ENCODE results near the gene FADS2. TPM values are rescaled to one million over a fixed set of nuclear protein-coding genes. Genes with fewer than 3 reads are reported as not detected.

Gene FADS2
- total RNA-seq, 2 experiments from 2014 or later = 0.95 to 2.8 TPM

DNA sequence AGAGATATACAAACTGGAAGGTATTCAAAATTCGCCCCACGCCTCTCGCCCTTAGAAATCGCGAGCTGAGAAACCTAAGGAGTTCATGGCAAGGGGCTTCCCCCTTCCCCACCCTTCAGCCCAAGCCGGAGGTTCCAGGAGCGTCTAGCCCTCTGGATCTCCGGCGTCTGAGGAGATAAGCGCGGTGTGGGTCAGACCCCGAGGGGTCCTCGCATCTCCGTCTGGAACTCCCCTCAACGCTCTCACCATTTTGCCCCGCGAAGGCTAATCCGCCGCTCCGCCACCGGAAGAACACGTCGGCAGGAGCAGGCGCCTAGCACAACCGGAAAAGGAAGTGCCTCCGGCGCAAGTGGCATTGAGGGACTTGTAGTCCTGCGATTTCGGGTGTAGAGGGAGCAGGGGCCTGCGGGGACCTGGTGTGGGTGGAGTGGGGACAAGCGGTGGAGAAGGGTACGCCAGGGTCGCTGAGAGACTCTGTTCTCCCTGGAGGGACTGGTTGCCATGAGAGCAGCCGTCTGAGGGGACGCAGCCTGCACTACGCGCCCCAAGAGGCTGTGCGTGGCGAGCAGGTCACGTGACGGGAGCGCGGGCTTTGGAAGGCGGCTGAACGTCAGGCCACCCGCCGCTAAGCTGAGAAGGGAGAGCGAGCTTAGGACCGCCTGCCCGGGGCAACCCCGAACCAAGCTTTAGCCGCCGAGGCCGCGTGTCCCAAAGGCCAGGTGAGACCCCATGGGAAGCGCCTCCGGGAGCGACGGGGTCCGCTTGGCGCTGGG, 35.6 kb upstream of the FADS2 start, which contains the start of the genes FEN1 and TMEM258:
Gene FEN1, plus strand, starts transcription at position 602 of the 773 bp plus-strand sequence. CDS start 2,451 bp downstream, outside the sequence.
Gene TMEM258, minus strand, starts transcription at position 290 of the 773 bp plus-strand sequence. Its CDS starts 41 bp downstream, at position 249.
- DNase-seq (ENCODE audit: low spot score) = peak; percentile 92
- H4K20me1 ChIP-seq (ENCODE audit: insufficient read depth, low read length) = peaks cover 12% of the 10 kb centered on the region; the same call in 1 of the 2 replicates
- CTCF ChIA-PET (ENCODE audit: unreplicated experiment) = interaction anchor here (0.6 to 1.5 kb wide), 4 partner anchors 8 to 289 kb away, joined by 3 to 5 read pairs (median 4); no protein-coding TSS in a partner anchor
- intact Hi-C loops (cut with micrococcal nuclease; ENCODE audit: unreplicated experiment) = no loop called here
- peak within 1 kb of the TSS; percentile 97 for H3K4me3 ChIP-seq (ENCODE audit: low read depth, low read length, poor library complexity, severe bottlenecking)
- peaks cover 70% of the 10 kb centered on the region for H3K36me3 ChIP-seq (ENCODE audit: insufficient read depth, low read length)
- no peaks in the 10 kb centered on the region for H3K9me3 ChIP-seq (ENCODE audit: low read length)
- peaks cover 25% of the 10 kb centered on the region for H3K4me1 ChIP-seq (ENCODE audit: insufficient read depth, low read length, poor library complexity, severe bottlenecking)
- no peaks in the 10 kb centered on the region for H3K9me2 ChIP-seq (ENCODE audit: insufficient read depth, low read length)
- no peak for TF ChIP-seq CTCF (conservative IDR thresholded peaks at IDR 0.05; ENCODE audit: low read length)
- no peak for TF ChIP-seq EZH2phosphoT487 (IDR thresholded peaks at IDR 0.05; ENCODE audit: borderline replicate concordance, low read depth, low read length)
- peak within 1 kb of the TSS; percentile 70 for H3K27ac ChIP-seq (ENCODE audit: low read depth, low read length, poor library complexity, severe bottlenecking)
- peaks cover 62% of the 10 kb centered on the region for H3K79me2 ChIP-seq (ENCODE audit: insufficient read depth, low read depth, low read length)
- POLR2A ChIA-PET = interaction anchor here (0.5 to 1.6 kb wide), 5 partner anchors 9 to 158 kb away, joined by 3 to 7 read pairs (median 4); no protein-coding TSS in a partner anchor
- BruUV-seq (replicated peaks) = no TSS peak
- H2AFZ ChIP-seq (ENCODE audit: low read length) = peak within 1 kb of the TSS; percentile 58
- peak within 1 kb of the TSS; percentile 84 for H3K4me2 ChIP-seq (ENCODE audit: low read length)

DNA sequence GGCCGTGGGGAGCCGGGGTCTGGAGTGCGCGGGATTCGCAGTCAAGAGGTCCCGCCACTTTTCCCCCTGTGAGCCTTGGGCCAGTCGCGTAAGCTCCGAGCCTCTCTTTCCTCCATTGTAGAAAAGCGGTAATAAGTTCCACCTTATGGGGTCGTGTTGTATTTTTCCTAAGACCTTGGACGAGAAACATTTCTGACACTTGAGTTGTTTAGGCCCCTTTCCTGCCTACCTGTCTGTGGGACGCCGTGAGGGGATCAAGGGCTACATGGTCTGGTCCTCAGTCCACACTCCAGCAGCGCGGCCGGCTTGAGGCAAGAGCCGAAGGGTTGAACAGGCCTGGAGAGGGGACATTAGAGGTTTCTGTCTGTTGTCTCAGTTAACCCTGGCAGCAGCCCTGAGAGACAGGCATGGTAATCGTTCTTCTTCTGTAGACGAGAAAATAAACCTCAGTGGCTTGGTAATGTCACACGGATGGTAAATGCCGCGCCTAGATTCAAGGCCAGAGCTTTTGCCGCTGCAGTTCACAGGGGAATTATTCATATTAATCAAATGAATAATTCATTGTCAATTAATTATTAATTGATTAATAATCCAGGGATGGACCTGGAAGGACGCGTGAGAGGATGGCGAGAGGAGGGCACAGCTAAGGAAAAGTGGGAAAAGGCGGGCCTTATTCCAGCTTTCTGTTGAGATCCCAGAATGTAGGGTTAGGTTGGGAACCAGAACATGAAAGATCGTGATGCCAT, 34.8 kb upstream of the FADS2 start:
- Histone ChIP-seq H3K36me3 (ENCODE audit: insufficient read depth, low read length) (peaks cover 70% of the 10 kb centered on the region), H3K79me2 (ENCODE audit: insufficient read depth, low read depth, low read length) (peaks cover 70% of the 10 kb centered on the region), H3K27ac (ENCODE audit: low read depth, low read length, poor library complexity, severe bottlenecking) (peak overlapping the region; percentile 70), H3K9me2 (ENCODE audit: insufficient read depth, low read length) (no peaks in the 10 kb centered on the region), H3K4me2 (ENCODE audit: low read length) (peak overlapping the region; percentile 84), H4K20me1 (ENCODE audit: insufficient read depth, low read length) (peaks cover 15% of the 10 kb centered on the region; the same call in 1 of the 2 replicates), H3K4me1 (ENCODE audit: insufficient read depth, low read length, poor library complexity, severe bottlenecking) (peaks cover 27% of the 10 kb centered on the region), H3K4me3 (ENCODE audit: low read depth, low read length, poor library complexity, severe bottlenecking) (peak overlapping the region; percentile 97), H3K9me3 (ENCODE audit: low read length) (no peaks in the 10 kb centered on the region), H2AFZ (ENCODE audit: low read length) (peak overlapping the region; percentile 58; the same call in 1 of the 2 replicates)
- TF ChIP-seq EZH2phosphoT487 (IDR thresholded peaks at IDR 0.05; ENCODE audit: borderline replicate concordance, low read depth, low read length) = no peak
- no peak for TF ChIP-seq CTCF (conservative IDR thresholded peaks at IDR 0.05; ENCODE audit: low read length)
- no peak for DNase-seq (ENCODE audit: low spot score)
- POLR2A ChIA-PET = interaction anchor here (0.5 to 1.6 kb wide), 4 partner anchors 8 to 86 kb away, joined by 3 to 7 read pairs (median 4); no protein-coding TSS in a partner anchor
- BruUV-seq (replicated peaks) = no TSS peak
- intact Hi-C loops (cut with micrococcal nuclease; ENCODE audit: unreplicated experiment) = no loop called here
- CTCF ChIA-PET (ENCODE audit: unreplicated experiment) = interaction anchor here (0.6 to 1.5 kb wide), 4 partner anchors 9 to 288 kb away, joined by 3 to 5 read pairs (median 4); no protein-coding TSS in a partner anchor

Data from OCI-LY7 (cell line).